Measurements from ENCODE around the gene CDIPT. TPM values are rescaled to one million over a fixed set of nuclear protein-coding genes. Genes with fewer than 3 reads are reported as not detected.
A peak's percentile ranks its signal among the peaks of the same experiment; 100 is the strongest.

Gene CDIPT
- total and polyA plus RNA-seq, 2 of the 13 experiments (the other 11 are each of a cell fraction or from before 2014, with no cell fraction given): 54.9 to 97.5 TPM

- TF ChIP-seq, protein P1, sequence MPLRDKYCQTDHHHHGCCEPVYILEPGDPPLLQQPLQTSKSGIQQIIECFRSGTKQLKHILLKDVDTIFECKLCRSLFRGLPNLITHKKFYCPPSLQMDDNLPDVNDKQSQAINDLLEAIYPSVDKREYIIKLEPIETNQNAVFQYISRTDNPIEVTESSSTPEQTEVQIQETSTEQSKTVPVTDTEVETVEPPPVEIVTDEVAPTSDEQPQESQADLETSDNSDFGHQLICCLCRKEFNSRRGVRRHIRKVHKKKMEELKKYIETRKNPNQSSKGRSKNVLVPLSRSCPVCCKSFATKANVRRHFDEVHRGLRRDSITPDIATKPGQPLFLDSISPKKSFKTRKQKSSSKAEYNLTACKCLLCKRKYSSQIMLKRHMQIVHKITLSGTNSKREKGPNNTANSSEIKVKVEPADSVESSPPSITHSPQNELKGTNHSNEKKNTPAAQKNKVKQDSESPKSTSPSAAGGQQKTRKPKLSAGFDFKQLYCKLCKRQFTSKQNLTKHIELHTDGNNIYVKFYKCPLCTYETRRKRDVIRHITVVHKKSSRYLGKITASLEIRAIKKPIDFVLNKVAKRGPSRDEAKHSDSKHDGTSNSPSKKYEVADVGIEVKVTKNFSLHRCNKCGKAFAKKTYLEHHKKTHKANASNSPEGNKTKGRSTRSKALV (CRISPR knock-in tag; IDR thresholded peaks at IDR 0.05): peak; percentile 25; the same call in 1 of the 2 replicates
- TF ChIP-seq PHF8 (CRISPR knock-in tag; IDR thresholded peaks at IDR 0.05) (peak; percentile 13; the same call in 1 of the 2 replicates), ERF (CRISPR knock-in tag; IDR thresholded peaks at IDR 0.05) (0 out of 2 replicates have a peak, but pooled peaks have one; percentile 22), RBM39 (IDR thresholded peaks at IDR 0.05; ENCODE audit: low read depth, low read length, poor library complexity, severe bottlenecking) (peak; percentile 5), PATZ1 (CRISPR knock-in tag; IDR thresholded peaks at IDR 0.05) (peak; percentile 48; the same call in 1 of the 2 replicates), THAP7 (CRISPR knock-in tag; IDR thresholded peaks at IDR 0.05) (0 out of 2 replicates have a peak, but pooled peaks have one; percentile 70), ZNF580 (CRISPR knock-in tag; IDR thresholded peaks at IDR 0.05; ENCODE audit: borderline replicate concordance, low read depth) (peak; percentile 2; the same call in 1 of the 2 replicates), ZFP41 (CRISPR knock-in tag; IDR thresholded peaks at IDR 0.05; ENCODE audit: borderline replicate concordance) (0 out of 2 replicates have a peak, but pooled peaks have one; percentile 50), RARG (CRISPR knock-in tag; IDR thresholded peaks at IDR 0.05; ENCODE audit: low read depth) (no peak), ZNF263 (CRISPR knock-in tag; IDR thresholded peaks at IDR 0.05) (0 out of 2 replicates have a peak, but pooled peaks have one; percentile 23), ZNF317 (CRISPR knock-in tag; IDR thresholded peaks at IDR 0.05) (0 out of 2 replicates have a peak, but pooled peaks have one; percentile 33)
- TF ChIP-seq, protein P2, sequence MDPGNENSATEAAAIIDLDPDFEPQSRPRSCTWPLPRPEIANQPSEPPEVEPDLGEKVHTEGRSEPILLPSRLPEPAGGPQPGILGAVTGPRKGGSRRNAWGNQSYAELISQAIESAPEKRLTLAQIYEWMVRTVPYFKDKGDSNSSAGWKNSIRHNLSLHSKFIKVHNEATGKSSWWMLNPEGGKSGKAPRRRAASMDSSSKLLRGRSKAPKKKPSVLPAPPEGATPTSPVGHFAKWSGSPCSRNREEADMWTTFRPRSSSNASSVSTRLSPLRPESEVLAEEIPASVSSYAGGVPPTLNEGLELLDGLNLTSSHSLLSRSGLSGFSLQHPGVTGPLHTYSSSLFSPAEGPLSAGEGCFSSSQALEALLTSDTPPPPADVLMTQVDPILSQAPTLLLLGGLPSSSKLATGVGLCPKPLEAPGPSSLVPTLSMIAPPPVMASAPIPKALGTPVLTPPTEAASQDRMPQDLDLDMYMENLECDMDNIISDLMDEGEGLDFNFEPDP (CRISPR knock-in tag; conservative IDR thresholded peaks at IDR 0.05): no peak
- TF ChIP-seq, protein P3, sequence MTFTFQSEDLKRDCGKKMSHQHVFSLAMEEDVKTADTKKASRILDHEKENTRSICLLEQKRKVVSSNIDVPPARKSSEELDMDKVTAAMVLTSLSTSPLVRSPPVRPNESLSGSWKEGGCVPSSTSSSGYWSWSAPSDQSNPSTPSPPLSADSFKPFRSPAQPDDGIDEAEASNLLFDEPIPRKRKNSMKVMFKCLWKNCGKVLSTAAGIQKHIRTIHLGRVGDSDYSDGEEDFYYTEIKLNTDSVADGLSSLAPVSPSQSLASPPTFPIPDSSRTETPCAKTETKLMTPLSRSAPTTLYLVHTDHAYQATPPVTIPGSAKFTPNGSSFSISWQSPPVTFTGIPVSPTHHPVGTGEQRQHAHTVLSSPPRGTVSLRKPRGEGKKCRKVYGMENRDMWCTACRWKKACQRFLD (CRISPR knock-in tag; IDR thresholded peaks at IDR 0.05; ENCODE audit: borderline replicate concordance): 0 out of 2 replicates have a peak, but pooled peaks have one; percentile 10
Measured at GRCh38 chr16:29811896-29812665, 50.9 kb downstream of the CDIPT start, which contains the start of gene PRRT2 (continued).
